ENCODE measurements around the gene EFR3B.
"Not testable (repeated sequence)": the region's sequence is repeated elsewhere in the genome, so short reads cannot be mapped to it uniquely, and the experiment has no call there.

EFR3B gene

DNA sequence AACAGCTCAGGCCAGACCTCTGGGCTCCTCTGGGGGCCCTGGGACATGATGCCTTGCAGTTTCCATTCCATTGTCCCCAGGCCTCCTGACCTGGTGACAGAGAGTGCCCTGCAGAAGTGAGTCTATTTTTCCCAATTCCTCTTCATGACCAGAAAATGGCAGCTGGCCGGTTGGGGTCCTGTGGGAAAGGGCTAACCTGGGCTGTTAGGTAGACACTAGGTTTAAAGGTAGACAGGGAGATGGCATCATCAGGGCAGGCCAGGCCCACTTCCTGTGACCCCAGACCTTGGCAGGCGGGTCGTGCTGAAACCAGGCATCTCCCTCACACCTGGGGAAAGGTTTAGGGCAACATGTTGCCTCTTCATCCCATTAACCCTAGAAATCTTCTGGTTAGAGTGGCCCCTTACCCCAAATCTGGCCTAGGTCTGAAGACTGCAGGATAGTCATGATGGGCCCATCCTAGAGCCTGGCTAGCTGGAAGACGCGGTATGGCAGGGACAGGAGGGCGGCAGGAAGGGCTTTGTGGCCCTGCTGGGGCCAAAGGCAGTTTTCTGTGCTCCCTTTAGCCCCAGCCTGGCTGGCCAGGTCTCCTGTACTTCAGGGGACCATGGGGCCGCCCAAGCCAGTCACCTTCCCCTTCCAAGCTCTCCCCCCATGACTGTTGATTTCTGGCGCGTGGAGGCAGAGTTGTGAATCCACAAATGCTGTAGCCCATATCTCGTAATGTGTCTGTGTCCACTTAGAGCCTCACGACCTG, 116.4 kb downstream of the EFR3B start:
- DNase-seq: no peak

DNA sequence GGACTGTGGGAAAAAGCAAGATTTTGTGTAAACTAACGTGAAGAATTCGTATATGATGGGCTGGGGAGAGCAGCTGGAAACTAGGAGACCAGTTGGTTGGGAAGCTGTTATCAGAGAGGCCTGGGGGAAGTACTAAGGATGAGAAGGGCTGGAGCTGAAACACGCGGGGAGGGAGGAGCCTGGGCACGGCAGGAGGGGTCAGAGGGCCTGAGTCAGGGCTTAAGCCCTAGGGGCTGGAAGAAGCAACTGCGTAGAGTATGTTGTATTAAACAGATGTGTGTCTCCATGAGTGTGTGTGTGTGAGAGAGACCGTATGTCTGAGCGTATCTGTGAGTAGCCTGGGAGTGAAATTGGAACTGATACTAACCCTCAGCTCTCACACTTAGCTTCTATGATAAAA, 118.1 kb downstream of the EFR3B start:
- DNase-seq: no peak

GRCh38 chr2:25160376-25160775, 118.5 kb downstream of the EFR3B start:
- DNase-seq: no peak

DNA sequence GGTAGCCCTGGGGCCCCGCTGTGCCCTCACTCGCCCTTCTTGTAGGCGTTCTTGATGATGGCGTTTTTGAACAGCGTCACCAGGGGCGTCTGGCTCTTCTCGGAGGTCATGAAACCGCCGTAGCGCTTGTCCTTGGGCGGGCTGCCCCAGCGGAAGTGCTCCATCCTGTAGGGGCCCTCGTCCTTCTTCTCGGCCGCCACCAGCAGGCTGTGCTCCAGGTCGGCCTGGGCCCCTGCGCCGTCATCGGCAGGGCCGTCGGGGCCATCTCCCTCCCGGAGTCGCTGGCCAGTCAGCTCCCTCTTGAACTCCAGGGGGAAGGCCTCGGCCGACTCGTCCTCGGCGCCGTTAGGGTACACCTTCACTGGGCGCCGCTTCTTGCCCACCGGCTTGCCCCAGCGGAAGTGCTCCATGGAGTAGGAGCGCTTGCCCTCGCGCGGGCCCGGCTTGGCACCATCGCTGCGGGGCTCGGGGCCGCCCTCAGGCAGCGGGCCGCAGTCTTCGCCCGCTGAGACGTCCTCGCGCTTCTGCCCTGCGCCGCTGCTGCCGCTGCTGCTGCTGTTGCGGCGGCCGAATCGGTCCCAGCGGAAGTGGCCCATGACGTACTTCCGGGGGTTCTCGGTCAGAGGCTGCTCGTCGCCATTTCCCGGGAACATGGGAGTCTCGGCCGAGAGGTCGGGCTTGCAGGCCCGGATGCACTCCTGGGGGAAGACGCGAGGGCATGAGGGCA, 119.3 kb downstream of the EFR3B start:
- DNase-seq: no peak

GRCh38 chr2:25162061-25162460, 120.2 kb downstream of the EFR3B start:
- DNase-seq: not testable (repeated sequence)

DNA sequence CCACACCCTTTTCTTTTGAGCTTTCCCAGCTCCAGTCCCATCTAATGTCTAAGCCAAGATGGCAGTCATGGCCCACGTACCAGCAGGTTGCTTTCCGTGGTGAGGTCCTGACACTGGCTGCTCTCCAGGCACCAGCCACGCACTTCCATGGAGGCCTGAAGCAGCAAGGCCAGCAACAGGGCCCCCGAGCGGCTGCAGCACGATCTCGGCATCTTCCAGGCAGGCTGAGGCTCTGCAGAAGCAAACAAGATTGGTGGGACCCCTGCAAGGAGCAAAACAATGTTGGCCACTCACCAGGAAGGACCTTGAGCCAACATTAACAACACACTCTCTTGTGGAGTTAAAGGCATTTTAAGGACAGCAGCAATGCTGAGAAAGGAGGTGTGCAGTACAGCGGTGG, 122.7 kb downstream of the EFR3B start:
- DNase-seq: no peak

- peak in 1 of 2 experiments; percentile 27 for DNase-seq
Observed at GRCh38 chr2:25165992-25166875, 124.4 kb downstream of the EFR3B start.

DNA sequence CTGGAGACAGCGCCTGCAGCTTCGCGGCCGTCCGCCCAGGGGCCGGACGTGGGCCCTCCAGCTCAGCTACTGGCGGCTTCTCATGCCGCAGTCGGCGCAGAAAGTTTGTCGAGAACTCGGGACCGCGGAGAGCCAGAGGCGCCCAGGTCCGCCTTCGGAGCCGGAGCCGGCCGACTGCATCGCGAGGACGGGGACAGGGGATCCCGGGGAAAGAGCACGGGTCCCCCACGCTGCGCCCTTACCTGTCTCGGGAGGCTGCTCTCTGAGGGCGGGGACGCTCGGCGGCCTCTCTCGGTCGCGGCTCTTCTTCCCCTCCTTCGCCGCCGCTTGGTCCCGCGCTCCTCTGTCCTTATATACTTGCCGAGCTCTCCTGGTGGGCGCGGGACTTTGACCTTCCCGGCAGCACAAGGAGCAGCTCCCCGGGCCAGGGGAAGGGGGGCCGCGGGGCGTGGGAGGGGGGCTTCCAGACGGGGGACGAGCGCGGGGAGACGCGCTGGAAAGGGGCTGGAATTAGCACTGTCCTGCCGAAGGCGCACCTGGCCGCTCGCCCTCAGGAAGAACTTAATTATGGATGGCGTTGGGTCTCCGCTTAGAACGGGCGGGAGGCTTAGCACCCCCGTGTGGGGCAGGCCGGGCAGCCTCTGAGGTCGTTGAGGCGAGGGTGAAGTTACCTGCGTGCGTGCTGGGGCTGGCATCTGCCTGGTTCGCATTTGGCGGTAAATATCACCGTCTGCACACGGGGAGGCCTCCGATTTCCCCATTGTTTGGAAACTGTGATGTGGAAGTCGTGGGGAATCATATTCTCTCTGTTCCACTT, 126.6 kb downstream of the EFR3B start, which contains the start of gene POMC:
TSS of gene POMC (minus strand) at position 325 of the 817 bp plus-strand sequence. CDS start 3,808 bp downstream, outside the sequence.
- DNase-seq: no peak

GRCh38 chr2:25169073-25169470, 127.2 kb downstream of the EFR3B start:
- DNase-seq: no peak

- no peak for DNase-seq
Observed at GRCh38 chr2:25170888-25171287, 129.0 kb downstream of the EFR3B start.

GRCh38 chr2:25173719-25174118, 131.8 kb downstream of the EFR3B start:
- no peak for DNase-seq

DNA sequence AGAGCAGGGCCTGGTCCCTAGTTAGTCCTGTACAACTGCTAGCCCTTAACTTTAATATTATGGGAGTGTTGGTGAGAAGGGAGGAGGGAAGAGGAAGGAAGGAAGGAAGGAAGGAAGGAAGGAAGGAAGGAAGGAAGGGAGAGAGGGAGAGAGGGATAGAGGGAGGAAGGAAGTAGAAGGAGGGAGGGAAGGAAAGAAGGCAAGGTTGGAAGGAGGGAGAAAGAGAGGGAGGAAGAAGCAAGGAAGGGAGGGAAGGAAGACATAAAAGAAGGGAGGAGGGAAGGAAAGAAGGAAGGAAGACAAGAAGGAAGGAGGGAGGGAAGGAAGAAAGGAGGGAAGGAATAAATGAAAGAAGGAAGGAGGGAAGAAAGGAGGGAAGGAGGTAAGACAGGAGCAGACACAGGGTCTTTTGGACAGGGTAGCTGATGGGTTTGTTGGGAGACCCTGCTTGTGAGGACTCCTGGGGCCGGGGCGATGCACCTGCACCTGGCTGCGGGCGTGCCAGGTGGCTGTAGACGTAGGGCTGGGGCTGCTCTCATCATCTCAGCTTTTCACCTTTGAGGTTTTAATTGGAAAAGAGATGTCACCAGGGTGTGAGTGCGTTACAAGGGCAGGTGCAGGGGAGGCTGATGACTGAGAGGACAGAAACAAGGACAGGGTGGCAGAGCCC, 132.5 kb downstream of the EFR3B start:
- no peak for DNase-seq

- no peak for DNase-seq
Observed at GRCh38 chr2:25176138-25176537, 134.3 kb downstream of the EFR3B start.

DNA sequence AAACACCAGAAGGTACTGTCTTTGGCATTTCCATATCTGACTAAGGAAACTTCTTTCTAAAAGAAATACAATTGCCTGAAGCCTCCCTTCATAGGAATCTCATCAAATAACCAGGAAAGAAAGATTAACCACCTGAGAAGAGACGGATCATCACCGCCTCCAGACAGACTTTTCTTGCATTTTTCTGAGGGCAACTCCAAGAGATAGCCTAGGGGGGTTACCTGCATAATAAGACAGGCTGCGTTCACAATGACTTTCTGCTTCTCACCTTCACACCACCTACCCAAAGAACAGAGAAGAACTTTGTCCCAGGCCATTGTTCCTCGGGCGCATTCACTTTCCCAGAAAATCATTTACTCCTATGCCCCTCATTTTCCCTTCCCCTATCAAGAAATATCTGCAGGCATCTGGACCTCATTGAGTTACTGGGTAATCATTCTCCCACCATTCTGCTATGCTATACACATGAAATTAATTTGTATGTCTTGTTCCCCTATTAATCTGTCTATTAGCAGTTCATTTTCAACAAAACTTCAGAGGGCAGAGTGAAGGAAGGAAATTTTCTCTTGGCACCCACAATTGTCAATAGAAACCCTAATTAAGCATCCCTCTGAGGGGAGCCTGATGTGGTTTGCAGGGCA, 134.8 kb downstream of the EFR3B start:
- DNase-seq: no peak

DNA sequence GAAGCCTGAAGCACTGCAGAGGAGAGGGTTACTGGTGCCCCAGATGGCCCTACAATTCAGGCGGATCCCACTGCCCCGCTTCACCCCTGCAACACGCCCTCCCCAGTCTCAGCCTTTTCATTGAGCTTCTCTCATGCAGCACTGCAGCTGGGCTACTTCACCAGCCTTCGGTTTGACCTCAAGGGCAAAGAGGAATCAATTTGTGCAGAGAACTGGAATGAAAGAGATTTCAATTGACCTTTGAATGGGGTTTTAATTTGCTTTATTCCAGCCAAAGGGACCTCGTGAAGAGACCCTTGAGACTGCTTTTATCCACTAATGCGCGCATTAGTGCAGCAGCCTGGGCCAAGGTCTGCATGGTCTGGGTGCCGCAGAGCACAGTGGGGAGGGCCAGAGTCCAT, 135.3 kb downstream of the EFR3B start:
- DNase-seq: no peak

DNA sequence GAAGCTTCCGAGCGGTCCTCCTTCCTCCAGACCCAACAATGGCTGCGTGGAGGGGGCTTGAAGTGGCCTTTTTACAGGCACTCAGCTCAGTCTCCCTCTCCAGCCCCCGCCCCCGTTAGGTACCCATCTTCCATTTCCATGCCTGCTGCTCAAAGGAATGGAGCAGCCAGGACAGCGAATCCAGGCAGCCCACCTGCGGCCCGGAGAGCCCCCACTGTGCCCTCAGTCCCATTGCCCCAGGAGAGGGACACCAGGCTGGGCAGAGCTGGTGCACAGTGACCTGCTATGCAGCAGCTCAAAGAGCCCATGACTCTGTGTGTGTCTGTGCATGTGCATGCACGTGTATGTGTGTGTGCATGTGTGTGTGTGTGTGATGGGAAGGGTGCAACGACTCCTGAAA, 137.1 kb downstream of the EFR3B start:
- DNase-seq: no peak

DNA sequence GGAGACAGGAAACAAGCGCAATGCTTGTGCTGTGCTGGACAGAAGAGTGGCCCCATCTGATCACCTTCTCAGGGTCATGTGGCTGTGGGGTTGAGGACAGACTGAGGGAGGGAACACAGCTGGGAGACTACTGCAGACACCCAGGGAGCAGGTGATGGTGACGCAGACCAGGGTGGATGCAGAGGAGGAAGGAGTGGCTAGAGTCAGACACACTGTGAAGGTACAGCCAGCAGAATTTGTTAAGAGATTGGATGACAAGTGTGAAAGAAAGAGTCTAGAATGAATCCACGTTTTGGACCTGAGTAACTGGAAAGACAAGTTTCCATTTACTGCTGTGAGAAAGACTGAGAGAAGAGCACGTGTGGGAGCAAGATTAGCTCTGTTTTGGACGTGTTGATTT, 142.4 kb downstream of the EFR3B start:
- no peak for DNase-seq

GRCh38 chr2:25187729-25188350, 146.0 kb downstream of the EFR3B start:
- no peak for DNase-seq

DNA sequence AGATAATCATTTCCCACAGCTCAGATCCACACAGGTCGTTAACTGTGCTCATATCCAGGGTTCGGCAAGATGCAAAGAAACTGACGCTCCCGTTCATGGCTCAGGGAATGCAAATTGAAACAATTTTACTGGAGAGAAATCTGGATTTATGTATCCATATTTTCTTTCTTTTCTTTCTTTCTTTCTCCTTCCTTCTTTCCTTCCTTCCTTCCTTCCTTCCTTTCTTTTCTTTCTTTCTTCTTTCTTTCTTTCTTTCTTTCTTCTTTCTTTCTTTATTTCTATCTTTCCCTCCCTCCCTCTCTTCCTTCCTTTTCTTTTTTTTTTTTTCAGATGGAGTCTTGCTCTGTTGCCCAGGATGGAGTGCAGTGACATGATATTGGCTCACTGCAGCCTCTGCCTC, 146.5 kb downstream of the EFR3B start:
- DNase-seq: no peak

DNA sequence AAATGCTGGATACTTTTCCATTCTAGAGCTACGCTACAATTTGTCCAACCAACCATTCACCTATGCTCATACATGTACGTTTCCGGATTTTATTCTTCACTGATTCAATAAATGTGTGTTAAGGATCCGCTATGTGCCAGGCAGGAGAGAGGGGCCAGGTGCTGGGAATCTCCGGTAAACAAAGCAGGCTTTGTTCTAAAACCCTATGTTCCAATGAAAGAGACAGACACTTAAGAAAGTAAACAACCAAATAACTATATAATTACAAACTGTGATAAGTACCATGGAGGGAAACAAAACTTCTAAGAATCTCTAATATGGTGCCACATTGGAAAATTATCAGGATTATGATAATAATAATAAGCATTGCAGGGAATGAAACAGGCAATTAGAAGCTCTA, 148.7 kb downstream of the EFR3B start:
- no peak for DNase-seq

GRCh38 chr2:25194576-25195122, 152.8 kb downstream of the EFR3B start:
- DNase-seq: no peak

All from NCI-H446 (cell line).